ENCODE measurements around the gene CELF3.

DNA sequence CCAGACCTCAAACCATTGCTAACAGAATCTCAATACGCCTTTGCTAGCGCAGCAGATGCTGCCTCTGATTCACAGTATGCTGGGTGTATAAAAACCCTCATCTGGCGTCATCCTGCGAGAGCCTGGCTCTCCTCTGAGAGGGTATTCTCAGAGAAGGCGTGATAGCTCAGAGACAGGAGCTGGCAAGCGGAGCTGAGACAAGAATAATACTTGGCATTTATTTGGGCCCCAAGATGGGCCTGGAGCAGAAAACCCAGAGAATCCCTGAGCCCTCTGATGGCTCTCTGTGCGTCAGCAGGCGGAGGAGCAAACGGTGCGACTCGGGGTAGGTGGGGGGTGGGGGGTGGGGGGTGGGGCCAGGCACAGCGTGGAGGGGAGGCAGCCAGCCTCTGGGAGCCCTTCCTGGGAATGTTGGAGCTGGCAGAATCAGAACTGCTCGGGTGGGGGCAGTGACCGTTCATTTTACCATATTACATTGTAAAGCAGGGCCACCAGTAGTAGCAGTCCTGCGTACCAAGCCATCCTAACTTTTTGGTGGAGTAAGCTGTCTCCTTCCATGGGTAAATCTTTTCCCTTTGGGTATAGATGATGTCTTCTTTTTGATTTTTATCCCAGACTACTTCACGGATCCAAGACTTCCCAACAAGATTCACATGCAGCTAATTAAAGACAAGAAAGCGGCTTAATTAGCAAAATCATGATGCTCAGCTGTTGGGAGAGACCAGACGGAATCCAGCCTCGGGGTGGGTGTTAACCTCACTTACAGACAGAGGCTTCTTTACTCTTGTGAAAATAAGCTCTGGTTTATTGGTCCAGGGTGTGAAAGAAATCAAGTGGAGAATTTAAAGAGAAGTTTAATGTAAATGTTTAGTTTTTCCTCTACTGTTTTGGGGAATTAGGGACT, 11.8 kb upstream of the CELF3 start:
- no peak for TF ChIP-seq SIN3A (IDR thresholded peaks at IDR 0.05; ENCODE audit: borderline replicate concordance, insufficient read depth, low read length)
- no peak for TF ChIP-seq TAF1 (IDR thresholded peaks at IDR 0.05; ENCODE audit: borderline replicate concordance, insufficient read depth, low read length)
- TF ChIP-seq, protein P1, sequence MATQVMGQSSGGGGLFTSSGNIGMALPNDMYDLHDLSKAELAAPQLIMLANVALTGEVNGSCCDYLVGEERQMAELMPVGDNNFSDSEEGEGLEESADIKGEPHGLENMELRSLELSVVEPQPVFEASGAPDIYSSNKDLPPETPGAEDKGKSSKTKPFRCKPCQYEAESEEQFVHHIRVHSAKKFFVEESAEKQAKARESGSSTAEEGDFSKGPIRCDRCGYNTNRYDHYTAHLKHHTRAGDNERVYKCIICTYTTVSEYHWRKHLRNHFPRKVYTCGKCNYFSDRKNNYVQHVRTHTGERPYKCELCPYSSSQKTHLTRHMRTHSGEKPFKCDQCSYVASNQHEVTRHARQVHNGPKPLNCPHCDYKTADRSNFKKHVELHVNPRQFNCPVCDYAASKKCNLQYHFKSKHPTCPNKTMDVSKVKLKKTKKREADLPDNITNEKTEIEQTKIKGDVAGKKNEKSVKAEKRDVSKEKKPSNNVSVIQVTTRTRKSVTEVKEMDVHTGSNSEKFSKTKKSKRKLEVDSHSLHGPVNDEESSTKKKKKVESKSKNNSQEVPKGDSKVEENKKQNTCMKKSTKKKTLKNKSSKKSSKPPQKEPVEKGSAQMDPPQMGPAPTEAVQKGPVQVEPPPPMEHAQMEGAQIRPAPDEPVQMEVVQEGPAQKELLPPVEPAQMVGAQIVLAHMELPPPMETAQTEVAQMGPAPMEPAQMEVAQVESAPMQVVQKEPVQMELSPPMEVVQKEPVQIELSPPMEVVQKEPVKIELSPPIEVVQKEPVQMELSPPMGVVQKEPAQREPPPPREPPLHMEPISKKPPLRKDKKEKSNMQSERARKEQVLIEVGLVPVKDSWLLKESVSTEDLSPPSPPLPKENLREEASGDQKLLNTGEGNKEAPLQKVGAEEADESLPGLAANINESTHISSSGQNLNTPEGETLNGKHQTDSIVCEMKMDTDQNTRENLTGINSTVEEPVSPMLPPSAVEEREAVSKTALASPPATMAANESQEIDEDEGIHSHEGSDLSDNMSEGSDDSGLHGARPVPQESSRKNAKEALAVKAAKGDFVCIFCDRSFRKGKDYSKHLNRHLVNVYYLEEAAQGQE (IDR thresholded peaks at IDR 0.05; ENCODE audit: insufficient read depth in 1 of 2, low read depth in 2 of 2, low read length in 2 of 2): no peak
- TF ChIP-seq POLR2AphosphoS5 (IDR thresholded peaks at IDR 0.05; ENCODE audit: low read depth, low read length): no peak

All from PFSK-1 (cell line).